Small intestine (tissue), 16 donors: ENCODE data around the gene PREX1. TPM values are rescaled to one million over a fixed set of nuclear protein-coding genes. Genes with fewer than 3 reads are reported as not detected.
"Not testable (repeated sequence)": the region's sequence is repeated elsewhere in the genome, so short reads cannot be mapped to it uniquely, and the experiment has no call there.

Source experiments
- DNase-seq, 2 donors: peaks; one replicate each; pipeline versions ENCODE4 v3.0.0 to v3.0.0-alpha.2; 2013
- FAIRE-seq: peaks from 2 replicates; lab custom pipeline; 2012; peaks lifted over from hg19 to GRCh38; lab: Jason Lieb, UNC
- H3K27ac ChIP-seq, 3 donors: one replicate each; pipeline ENCODE4 v1.5.1; 2013; ENCODE audit warnings: low read length in 2 of 3, mild to moderate bottlenecking in 2 of 3, control low read depth in 1 of 3, inconsistent platforms in 1 of 3, low read depth in 1 of 3, moderate library complexity in 1 of 3
- H3K27me3 ChIP-seq, 3 donors: one replicate each; pipeline ENCODE4 v1.6.1; 2013; ENCODE audit warnings: low read length in 3 of 3, inconsistent platforms in 1 of 3; ENCODE audit not compliant: control insufficient read depth in 3 of 3, insufficient read depth in 3 of 3
- H3K36me3 ChIP-seq, 3 donors: one replicate each; pipeline ENCODE4 v1.6.1; 2013; ENCODE audit warnings: low read length in 3 of 3, inconsistent platforms in 1 of 3, low read depth in 1 of 3, mild to moderate bottlenecking in 1 of 3, moderate library complexity in 1 of 3; ENCODE audit not compliant: control insufficient read depth in 3 of 3, insufficient read depth in 2 of 3
- H3K4me1 ChIP-seq, 3 donors: one replicate each; pipeline ENCODE4 v1.6.1; 2013; ENCODE audit warnings: low read length in 2 of 3, inconsistent platforms in 1 of 3, low read depth in 1 of 3, mild to moderate bottlenecking in 1 of 3, moderate library complexity in 1 of 3; ENCODE audit not compliant: control insufficient read depth in 3 of 3, insufficient read depth in 2 of 3
- H3K4me3 ChIP-seq, 3 donors: one replicate each; pipeline ENCODE4 v1.5.1; 2013; ENCODE audit warnings: low read length in 3 of 3, control low read depth in 1 of 3, inconsistent platforms in 1 of 3, low read depth in 1 of 3, mild to moderate bottlenecking in 1 of 3, moderate library complexity in 1 of 3
- H3K9me3 ChIP-seq, 2 donors: one replicate each; pipeline ENCODE4 v1.6.1; 2013; ENCODE audit warnings: low read depth in 1 of 2, low read length in 1 of 2; ENCODE audit not compliant: control insufficient read depth in 2 of 2, insufficient read depth in 1 of 2
- WGBS, 3 donors: extraction: QIAGEN DNeasy Blood & Tissue Kit; methylation state at CpG; one replicate each; pipeline ENCODE4 v1.1.7; 2013; 5-methylcytosine and 5-hydroxymethylcytosine counted together
- long read RNA-seq, 10 donors: transcript quantifications; one replicate each; lab custom pipeline, GENCODE V29; 2026
- polyA plus RNA-seq, 4 donors: library from polyadenylated mRNA; stranded (reverse) in 3 of 4; unstranded in 1 of 4; fragments of 200-250 nt in 3 of 4; fragments of 120-200 nt in 1 of 4; gene quantifications; one replicate each; pipeline versions ENCODE4 v1.2.1 to v1.2.3, GENCODE V29; 2013
- donor health status: healthy with polysubstance abuse.
- donor health status: control.
- donor health status: control.
- donor health status: Bipolar disorder and iron deficiency.
- donor health status: healthy.

The PREX1 gene
- 1 to 10 TPM; 1.8 to 9.9 (median 8.0) TPM for polyA plus RNA-seq
- long read RNA-seq, donor 1, full-length matches to known transcripts: 1 of 1 reads
- long read RNA-seq, donor 1, partial matches to known transcripts: 0 of 1 reads
- long read RNA-seq, donor 1, other reads (novel, unspliced or antisense): 0 of 1 reads
- long read RNA-seq, donor 2: 0 reads
- long read RNA-seq, donor 3, full-length matches to known transcripts: 1 of 1 reads
- long read RNA-seq, donor 3, partial matches to known transcripts: 0 of 1 reads
- long read RNA-seq, donor 3, other reads (novel, unspliced or antisense): 0 of 1 reads
- long read RNA-seq, donor 4: 0 reads
- long read RNA-seq, donor 5: 0 reads
- long read RNA-seq, donor 6: 0 reads
- long read RNA-seq, donor 7: 0 reads
- long read RNA-seq, donor 8: 0 reads
- long read RNA-seq, donor 9: 0 reads
- long read RNA-seq, donor 10: 0 reads

- H3K9me3 ChIP-seq: no peaks in the 10 kb centered on the region
- no peaks in the 10 kb centered on the region for H3K36me3 ChIP-seq
- H3K27ac ChIP-seq: peak within 1 kb of the TSS in 2 of 3 donors; percentile 17 to 72
- 1 to 3% (median 1%) methylated on average over 32 to 128 of the region's 128 CpGs for WGBS, 3 donors
- H3K27me3 ChIP-seq: peaks cover 0 to 35% (median 5%) of the 10 kb centered on the region in 3 donors
- FAIRE-seq (no peak), DNase-seq (peak; percentile 42 to 82)
- H3K4me1 ChIP-seq: no peaks in the 10 kb centered on the region
- H3K4me3 ChIP-seq: peak within 1 kb of the TSS; percentile 55 to 61 (median 57)
Observed at GRCh38 chr20:48827855-48828733, at the start of gene PREX1. Gene PREX1, minus strand, starts transcription at chr20:48827999. Its CDS starts 139 bp downstream, at chr20:48827860.

GRCh38 chr20:48877304-48877703 lies 49.5 kb upstream of the PREX1 start:
- Histone ChIP-seq H3K4me3 (no peak overlapping the region), H3K27me3 (no peaks in the 10 kb centered on the region), H3K27ac (no peak overlapping the region), H3K9me3 (no peaks in the 10 kb centered on the region), H3K4me1 (peaks cover 0 to 2% (median 0%) of the 10 kb centered on the region in 3 donors), H3K36me3 (no peaks in the 10 kb centered on the region)
- FAIRE-seq (no peak), DNase-seq (no peak)
- WGBS, 3 donors: 47 to 70% (median 50%) methylated on average over 2 of the region's 2 CpGs

GRCh38 chr20:48875914-48876240 lies 48.1 kb upstream of the PREX1 start:
- FAIRE-seq (no peak), DNase-seq (no peak)
- H3K9me3 ChIP-seq: no peaks in the 10 kb centered on the region
- peaks cover 0 to 2% (median 0%) of the 10 kb centered on the region in 3 donors for H3K4me1 ChIP-seq
- 11 to 52% (median 45%) methylated on average over 5 of the region's 5 CpGs for WGBS, 3 donors
- H3K36me3 ChIP-seq: no peaks in the 10 kb centered on the region
- no peak overlapping the region for H3K4me3 ChIP-seq
- H3K27ac ChIP-seq: no peak overlapping the region
- H3K27me3 ChIP-seq: no peaks in the 10 kb centered on the region

GRCh38 chr20:48875233-48875913 lies 47.6 kb upstream of the PREX1 start:
- Histone ChIP-seq H3K4me1 (peaks cover 0 to 2% (median 0%) of the 10 kb centered on the region in 3 donors), H3K27ac (no peak overlapping the region), H3K36me3 (no peaks in the 10 kb centered on the region), H3K9me3 (no peaks in the 10 kb centered on the region), H3K4me3 (no peak overlapping the region), H3K27me3 (no peaks in the 10 kb centered on the region)
- no peak for DNase-seq
- FAIRE-seq: no peak
- 66 to 79% (median 74%) methylated on average over 17 of the region's 17 CpGs for WGBS, 3 donors

- H3K27ac ChIP-seq, FAIRE-seq, H3K9me3 ChIP-seq, H3K27me3 ChIP-seq, H3K4me3 ChIP-seq, DNase-seq, H3K36me3 ChIP-seq, H3K4me1 ChIP-seq: not testable (repeated sequence)
Observed at GRCh38 chr20:48869442-48869841, 41.6 kb upstream of the PREX1 start.

GRCh38 chr20:48866936-48867335 lies 39.1 kb upstream of the PREX1 start:
- Histone ChIP-seq H3K9me3 (no peaks in the 10 kb centered on the region), H3K27me3 (peaks cover 0 to 2% (median 0%) of the 10 kb centered on the region in 3 donors), H3K4me1 (no peaks in the 10 kb centered on the region), H3K36me3 (no peaks in the 10 kb centered on the region), H3K4me3 (no peak overlapping the region), H3K27ac (no peak overlapping the region)
- WGBS, 3 donors: 79 to 83% (median 80%) methylated on average over 1 of the region's 1 CpG
- no peak for FAIRE-seq
- DNase-seq: no peak

- Histone ChIP-seq H3K4me3 (no peak overlapping the region), H3K4me1 (no peaks in the 10 kb centered on the region), H3K9me3 (no peaks in the 10 kb centered on the region), H3K36me3 (no peaks in the 10 kb centered on the region), H3K27ac (no peak overlapping the region), H3K27me3 (peaks cover 0 to 2% (median 0%) of the 10 kb centered on the region in 3 donors)
- WGBS, 3 donors: 69 to 81% (median 81%) methylated on average over 5 of the region's 5 CpGs
- no peak for DNase-seq
- no peak for FAIRE-seq
Observed at GRCh38 chr20:48864738-48865318, 37.0 kb upstream of the PREX1 start.

GRCh38 chr20:48864254-48864653 lies 36.5 kb upstream of the PREX1 start:
- H3K9me3 ChIP-seq: no peaks in the 10 kb centered on the region
- FAIRE-seq: no peak
- 46 to 67% (median 55%) methylated on average over 5 of the region's 5 CpGs for WGBS, 3 donors

More at GRCh38 chr20:48864254-48864653, 36.5 kb upstream of the PREX1 start:
- Histone ChIP-seq H3K36me3 (no peaks in the 10 kb centered on the region), H3K4me1 (no peaks in the 10 kb centered on the region), H3K4me3 (no peak overlapping the region), H3K27ac (no peak overlapping the region), H3K27me3 (peaks cover 0 to 2% (median 0%) of the 10 kb centered on the region in 3 donors)
- no peak for DNase-seq
